Measurements from ENCODE around the gene PDE5A. TPM values are rescaled to one million over a fixed set of nuclear protein-coding genes. Genes with fewer than 3 reads are reported as not detected.

Gene PDE5A
- total RNA-seq, 1 experiment from 2014 or later, result 0.89 TPM

- Mint-ChIP-seq H3K36me3 (ENCODE audit: insufficient read depth, unreplicated experiment) (peaks cover 6% of the 10 kb centered on the region), H3K27me3 (ENCODE audit: insufficient read depth, unreplicated experiment) (no peaks in the 10 kb centered on the region), H3K4me1 (ENCODE audit: insufficient read depth, unreplicated experiment) (no peaks in the 10 kb centered on the region), H3K9me3 (ENCODE audit: unreplicated experiment) (peaks cover 9% of the 10 kb centered on the region), H3K27ac (ENCODE audit: low read depth, unreplicated experiment) (no peak overlapping the region), H3K4me3 (ENCODE audit: unreplicated experiment) (no peak overlapping the region)
- intact Hi-C loops (cut with micrococcal nuclease), result no loop called here
- no peak for TF ChIP-seq CTCF (IDR thresholded peaks at IDR 0.05; ENCODE audit: unreplicated experiment)
- CTCF ChIA-PET, result interaction anchor here (0.8 to 1.8 kb wide), 4 partner anchors 9 to 455 kb away, joined by 3 to 6 read pairs (median 4); partner anchors contain the start of gene PDE5A
- BruUV-seq (replicated peaks), result no TSS peak
- DNase-seq (ENCODE audit: unreplicated experiment), result no peak
- POLR2A ChIA-PET, result interaction anchor here (0.7 kb wide), 1 partner anchor 8 kb away, joined by 3 read pairs; no protein-coding TSS in a partner anchor
Observed at GRCh38 chr4:119602366-119602765, 26.2 kb downstream of the PDE5A start.

DNA sequence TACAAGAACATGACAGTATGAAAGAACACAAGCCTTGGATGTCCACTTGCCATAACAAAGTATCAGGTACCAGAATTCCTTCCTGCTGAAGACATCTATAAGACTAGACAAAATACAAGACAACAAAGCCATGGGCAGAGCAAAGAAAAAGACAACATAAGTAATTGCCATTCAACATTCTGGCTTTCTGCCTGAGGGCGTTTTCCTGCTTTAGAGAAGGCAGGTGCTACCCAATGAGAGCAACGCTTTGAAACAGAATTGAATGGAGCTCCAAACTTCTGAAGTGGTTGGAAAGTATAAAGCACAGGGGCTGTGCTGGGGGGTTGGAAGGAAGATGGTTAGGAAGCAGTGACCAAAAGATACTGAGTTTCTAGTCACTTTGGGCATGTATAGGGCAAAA is 30.1 kb downstream of the PDE5A start:
- peaks cover 9% of the 10 kb centered on the region for H3K9me3 Mint-ChIP-seq (ENCODE audit: unreplicated experiment)
- no peaks in the 10 kb centered on the region for H3K27me3 Mint-ChIP-seq (ENCODE audit: insufficient read depth, unreplicated experiment)
- H3K27ac Mint-ChIP-seq (ENCODE audit: low read depth, unreplicated experiment), result no peak overlapping the region
- no TSS peak for BruUV-seq (replicated peaks)
- no peak for DNase-seq (ENCODE audit: unreplicated experiment)
- intact Hi-C loops (cut with micrococcal nuclease), result no loop called here
- no peak for TF ChIP-seq CTCF (IDR thresholded peaks at IDR 0.05; ENCODE audit: unreplicated experiment)
- CTCF ChIA-PET, result interaction anchor here (1.5 kb wide), 1 partner anchor 24 kb away, joined by 4 read pairs; no protein-coding TSS in a partner anchor
- POLR2A ChIA-PET, result no interaction called here
- H3K4me1 Mint-ChIP-seq (ENCODE audit: insufficient read depth, unreplicated experiment), result no peaks in the 10 kb centered on the region
- H3K4me3 Mint-ChIP-seq (ENCODE audit: unreplicated experiment), result no peak overlapping the region
- H3K36me3 Mint-ChIP-seq (ENCODE audit: insufficient read depth, unreplicated experiment), result peaks cover 6% of the 10 kb centered on the region

- Mint-ChIP-seq H3K36me3 (ENCODE audit: insufficient read depth, unreplicated experiment) (peaks cover 6% of the 10 kb centered on the region), H3K27ac (ENCODE audit: low read depth, unreplicated experiment) (no peak overlapping the region), H3K4me1 (ENCODE audit: insufficient read depth, unreplicated experiment) (no peaks in the 10 kb centered on the region), H3K4me3 (ENCODE audit: unreplicated experiment) (no peak overlapping the region), H3K27me3 (ENCODE audit: insufficient read depth, unreplicated experiment) (no peaks in the 10 kb centered on the region), H3K9me3 (ENCODE audit: unreplicated experiment) (peaks cover 9% of the 10 kb centered on the region)
- POLR2A ChIA-PET, result no interaction called here
- CTCF ChIA-PET, result interaction anchor here (0.6 kb wide), 1 partner anchor 1887 kb away, joined by 3 read pairs; no protein-coding TSS in a partner anchor
- intact Hi-C loops (cut with micrococcal nuclease), result no loop called here
- TF ChIP-seq CTCF (IDR thresholded peaks at IDR 0.05; ENCODE audit: unreplicated experiment), result no peak
- BruUV-seq (replicated peaks), result no TSS peak
- DNase-seq (ENCODE audit: unreplicated experiment), result no peak
Observed at GRCh38 chr4:119597377-119597776, 31.2 kb downstream of the PDE5A start.

GRCh38 chr4:119593698-119594097 is 34.9 kb downstream of the PDE5A start:
- Mint-ChIP-seq H3K9me3 (ENCODE audit: unreplicated experiment) (peaks cover 2% of the 10 kb centered on the region), H3K36me3 (ENCODE audit: insufficient read depth, unreplicated experiment) (peaks cover 4% of the 10 kb centered on the region), H3K27me3 (ENCODE audit: insufficient read depth, unreplicated experiment) (no peaks in the 10 kb centered on the region), H3K4me3 (ENCODE audit: unreplicated experiment) (no peak overlapping the region), H3K4me1 (ENCODE audit: insufficient read depth, unreplicated experiment) (no peaks in the 10 kb centered on the region), H3K27ac (ENCODE audit: low read depth, unreplicated experiment) (no peak overlapping the region)
- BruUV-seq (replicated peaks), result no TSS peak
- CTCF ChIA-PET, result interaction anchor here (0.5 to 1.8 kb wide), 4 partner anchors 8 to 35 kb away, joined by 3 to 6 read pairs (median 4); no protein-coding TSS in a partner anchor
- intact Hi-C loops (cut with micrococcal nuclease), result no loop called here
- POLR2A ChIA-PET, result no interaction called here
- DNase-seq (ENCODE audit: unreplicated experiment), result no peak
- no peak for TF ChIP-seq CTCF (IDR thresholded peaks at IDR 0.05; ENCODE audit: unreplicated experiment)
